OCI-LY3 (cell line): Measurements from ENCODE around the gene MAPKAP1.

Experiments
- H2AFZ ChIP-seq: fragments of 200-600, 300-600 bp; shearing (Covaris generic); 2 replicates; pipeline ENCODE4 v1.6.0; 2014; ENCODE audit warnings: antibody characterized with exemption, low read depth, low read length
- H3K27ac ChIP-seq: fragments of 200-600, 300-600 bp; sonication (generic); 2 replicates; pipeline ENCODE4 v1.5.1; 2014; ENCODE audit warnings: mild to moderate bottlenecking, low read length, moderate library complexity, mixed read lengths
- H3K27me3 ChIP-seq: fragments of 200-600, 300-600 bp; sonication (generic); 2 replicates; pipeline ENCODE4 v1.6.1; 2014; ENCODE audit warnings: low read depth, low read length, mixed read lengths
- H3K36me3 ChIP-seq: fragments of 200-600, 300-600 bp; sonication (generic); replicated peaks from 2 replicates; pipeline ENCODE3; 2014; ENCODE audit warnings: low read depth, low read length, mixed read lengths
- H3K4me1 ChIP-seq: fragments of 300-600, 200-600 bp; sonication (generic); 2 replicates; pipeline ENCODE4 v1.6.1; 2014; ENCODE audit warnings: low read length, mixed read lengths
- H3K4me2 ChIP-seq: fragments of 200-600, 300-600 bp; sonication (generic); 2 replicates; pipeline ENCODE4 v1.6.1; 2014; ENCODE audit warnings: low read length, mixed read lengths
- H3K4me3 ChIP-seq: fragments of 300-600, 200-600 bp; sonication (generic); 2 replicates; pipeline ENCODE4 v1.5.1; 2014; ENCODE audit warnings: antibody characterized with exemption, mild to moderate bottlenecking, low read length, moderate library complexity
- H3K79me2 ChIP-seq: fragments of 300-600, 200-600 bp; shearing (Covaris generic); 2 replicates; pipeline ENCODE4 v1.6.1; 2014; ENCODE audit warnings: mild to moderate bottlenecking, low read length, mixed read lengths
- H3K9ac ChIP-seq: fragments of 300-600, 200-600 bp; shearing (Covaris generic); 2 replicates; pipeline ENCODE4 v1.6.0; 2014; ENCODE audit warnings: mild to moderate bottlenecking, low read length, moderate library complexity
- H3K9me3 ChIP-seq: fragments of 200-600, 300-600 bp; shearing (Covaris generic); 2 replicates; pipeline ENCODE4 v1.6.1; 2014; ENCODE audit warnings: low read length, mixed read lengths; ENCODE audit not compliant: insufficient read depth
- H4K20me1 ChIP-seq: fragments of 200-600, 300-600 bp; sonication (generic); 2 replicates; pipeline ENCODE4 v1.6.1; 2016; ENCODE audit warnings: low read length, mixed read lengths; ENCODE audit not compliant: insufficient read depth
- CTCF ChIP-seq: fragments of 200-600, 300-600 bp; sonication (generic); IDR thresholded peaks from 2 replicates; pipeline ENCODE4 v1.5.1; 2014; ENCODE audit warnings: antibody characterized with exemption, low read length, low read depth
- EZH2phosphoT487 ChIP-seq: fragments of 200-600 bp; shearing (Covaris generic); IDR thresholded peaks from 2 replicates; pipeline ENCODE4 v1.6.1; 2018; ENCODE audit warnings: antibody characterized with exemption, mixed run types, low read depth

The MAPKAP1 gene

GRCh38 chr9:125529589-125530515, 177.2 kb downstream of the MAPKAP1 start:
- Histone ChIP-seq H3K27ac (peak overlapping the region; percentile 31), H3K79me2 (no peaks in the 10 kb centered on the region), H3K4me1 (peaks cover 20% of the 10 kb centered on the region), H3K4me3 (peak overlapping the region; percentile 4; the same call in 1 of the 2 replicates), H3K9ac (no peak overlapping the region), H4K20me1 (no peaks in the 10 kb centered on the region), H2AFZ (no peak overlapping the region), H3K27me3 (no peaks in the 10 kb centered on the region), H3K9me3 (no peaks in the 10 kb centered on the region), H3K4me2 (peak overlapping the region; percentile 45), H3K36me3 (no peaks in the 10 kb centered on the region)
- TF ChIP-seq CTCF (no peak), EZH2phosphoT487 (no peak)

- Histone ChIP-seq H3K9ac (no peak overlapping the region), H3K27me3 (no peaks in the 10 kb centered on the region), H3K4me3 (no peak overlapping the region), H3K4me2 (peak overlapping the region; percentile 45), H3K9me3 (no peaks in the 10 kb centered on the region), H3K36me3 (no peaks in the 10 kb centered on the region), H3K4me1 (peaks cover 20% of the 10 kb centered on the region), H3K27ac (no peak overlapping the region), H4K20me1 (no peaks in the 10 kb centered on the region), H2AFZ (no peak overlapping the region), H3K79me2 (no peaks in the 10 kb centered on the region)
- TF ChIP-seq CTCF (no peak), EZH2phosphoT487 (no peak)
Measured at GRCh38 chr9:125529107-125529506, 177.9 kb downstream of the MAPKAP1 start.

- no peaks in the 10 kb centered on the region for H4K20me1 ChIP-seq
- TF ChIP-seq EZH2phosphoT487 = no peak
- H3K27ac ChIP-seq = no peak overlapping the region
- H3K4me2 ChIP-seq = no peak overlapping the region
- no peaks in the 10 kb centered on the region for H3K9me3 ChIP-seq
- no peaks in the 10 kb centered on the region for H3K27me3 ChIP-seq
- no peaks in the 10 kb centered on the region for H3K79me2 ChIP-seq
- peaks cover 20% of the 10 kb centered on the region for H3K4me1 ChIP-seq
- no peak overlapping the region for H3K4me3 ChIP-seq
- H3K36me3 ChIP-seq = no peaks in the 10 kb centered on the region
- H3K9ac ChIP-seq = no peak overlapping the region
- no peak overlapping the region for H2AFZ ChIP-seq
Measured at GRCh38 chr9:125527471-125528002, 179.5 kb downstream of the MAPKAP1 start.

- TF ChIP-seq EZH2phosphoT487 (no peak), CTCF (no peak)
- Histone ChIP-seq H3K4me3 (no peak overlapping the region), H3K79me2 (no peaks in the 10 kb centered on the region), H3K9ac (no peak overlapping the region), H3K27me3 (no peaks in the 10 kb centered on the region), H3K4me1 (peaks cover 20% of the 10 kb centered on the region), H2AFZ (no peak overlapping the region), H3K9me3 (no peaks in the 10 kb centered on the region), H3K27ac (no peak overlapping the region), H3K4me2 (no peak overlapping the region), H3K36me3 (no peaks in the 10 kb centered on the region), H4K20me1 (no peaks in the 10 kb centered on the region)
Measured at GRCh38 chr9:125525921-125526631, 180.9 kb downstream of the MAPKAP1 start.
